Measurements from ENCODE around the gene BEND3.
"Not testable (repeated sequence)": the region's sequence is repeated elsewhere in the genome, so short reads cannot be mapped to it uniquely, and the experiment has no call there.

BEND3 gene

DNA sequence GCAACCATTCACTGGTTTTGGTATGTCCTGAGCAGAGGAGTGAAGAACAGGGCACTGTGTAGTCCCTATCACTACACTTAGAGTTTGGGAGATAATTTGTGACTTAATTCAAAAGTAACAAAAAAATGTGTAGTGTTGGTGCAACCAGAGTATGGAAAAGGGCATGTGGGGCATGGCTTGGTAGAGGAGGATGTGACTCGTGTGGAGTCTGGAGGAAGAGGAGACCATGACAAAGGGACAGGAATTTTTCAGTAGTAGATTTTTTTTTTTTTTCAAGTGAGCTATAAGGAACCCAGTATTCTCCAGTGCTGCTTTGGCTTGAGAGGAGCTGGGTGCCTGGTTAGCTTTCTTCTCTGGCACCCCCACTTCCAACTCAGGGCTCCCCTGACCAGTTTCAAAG, 82.2 kb downstream of the BEND3 start:
- no peak for DNase-seq (ENCODE audit: low read depth)

GRCh38 chr6:107032051-107032450, 83.3 kb downstream of the BEND3 start:
- no peak for DNase-seq (ENCODE audit: low read depth)

- no peak for DNase-seq (ENCODE audit: low read depth)
Measured at GRCh38 chr6:107030151-107030550, 85.2 kb downstream of the BEND3 start.

- DNase-seq (ENCODE audit: low read depth) = no peak
Measured at GRCh38 chr6:107026965-107027364, 88.3 kb downstream of the BEND3 start.

DNA sequence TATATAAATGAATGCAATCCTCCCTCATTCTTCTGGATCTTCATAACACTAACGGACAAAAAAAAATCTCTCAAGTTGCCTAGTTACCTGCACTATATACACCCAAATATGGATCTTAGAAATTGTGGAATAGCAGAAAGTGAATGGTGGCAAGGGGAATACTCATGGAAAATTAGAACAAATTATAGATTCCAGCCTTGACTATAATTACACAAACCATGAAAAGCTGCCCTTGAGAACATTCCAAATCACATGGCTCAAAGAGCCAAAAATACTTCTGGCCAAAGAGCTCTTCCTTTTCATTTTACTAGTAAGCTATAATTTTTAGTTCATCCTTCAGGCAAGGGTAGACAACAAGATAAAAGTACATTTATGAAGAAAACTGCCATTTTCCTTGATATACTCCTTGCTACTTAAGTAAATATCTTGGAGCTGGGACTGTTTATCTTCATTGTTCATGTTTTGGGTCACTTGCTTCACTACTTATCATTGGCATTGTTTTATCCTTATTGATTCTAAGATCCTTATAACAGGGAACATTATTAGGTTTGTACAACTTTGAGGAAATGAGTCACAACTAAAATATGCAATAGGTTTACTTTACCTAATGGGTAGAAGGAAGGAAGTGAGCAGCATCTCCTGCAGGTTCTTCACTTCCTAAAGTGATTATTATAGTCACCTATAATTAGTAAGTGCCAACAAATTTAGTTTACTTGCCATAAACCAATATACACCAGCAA, 93.7 kb downstream of the BEND3 start:
- DNase-seq (ENCODE audit: low read depth) = no peak

- DNase-seq (ENCODE audit: low read depth) = no peak
Measured at GRCh38 chr6:107020239-107020638, 95.1 kb downstream of the BEND3 start.

- not testable (repeated sequence) for DNase-seq (ENCODE audit: low read depth)
Measured at GRCh38 chr6:107019628-107020027, 95.7 kb downstream of the BEND3 start.

DNA sequence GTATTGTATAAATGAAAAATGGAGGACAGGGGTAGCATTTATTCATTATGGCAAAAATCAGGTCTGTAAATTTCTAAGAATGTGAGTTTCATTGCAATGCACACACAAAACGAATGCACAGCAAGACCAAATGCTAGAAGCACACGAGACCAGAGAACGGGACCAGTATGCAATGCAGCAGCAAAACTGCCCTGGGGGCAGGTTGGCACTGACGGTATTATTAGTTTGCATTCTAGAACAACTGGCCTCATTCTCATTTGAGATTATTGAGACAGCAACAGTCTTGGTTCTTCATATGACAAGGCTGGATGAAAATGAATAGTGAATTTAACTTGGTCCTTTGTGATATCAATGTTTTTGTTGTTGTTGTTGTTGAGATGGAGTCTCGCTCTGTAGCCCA, 96.3 kb downstream of the BEND3 start:
- DNase-seq (ENCODE audit: low read depth) = no peak

Measured in GM04504 (cell line).